Activated CD4-positive, alpha-beta T cell treated with anti-CD3 and anti-CD28 coated beads, Interleukin-2, amount 10 ng/mL, durations not matched to agents 24 days and 14 days (primary cell): ENCODE results near the gene FLT3. TPM values are rescaled to one million over a fixed set of nuclear protein-coding genes. Genes with fewer than 3 reads are reported as not detected.
A peak's percentile ranks its signal among the peaks of the same experiment; 100 is the strongest.
"Not testable (repeated sequence)": the region's sequence is repeated elsewhere in the genome, so short reads cannot be mapped to it uniquely, and the experiment has no call there.

ENCODE experiments used
- DNase-seq: peaks from one replicate; pipeline ENCODE4 v3.0.0; 2022
- H3K27ac Mint-ChIP-seq: one replicate; pipeline ENCODE4 v1.8.0; 2022; ENCODE audit warnings: mild to moderate bottlenecking, mixed read lengths
- H3K27me3 Mint-ChIP-seq: one replicate; pipeline ENCODE4 v1.8.0; 2022; ENCODE audit warnings: mixed read lengths
- H3K36me3 Mint-ChIP-seq: one replicate; pipeline ENCODE4 v1.8.0; 2022; ENCODE audit warnings: low read depth, mild to moderate bottlenecking, mixed read lengths
- H3K4me1 Mint-ChIP-seq: one replicate; pipeline ENCODE4 v1.8.0; 2021; ENCODE audit warnings: mixed read lengths
- H3K4me3 Mint-ChIP-seq: one replicate; pipeline ENCODE4 v1.8.0; 2022; ENCODE audit warnings: mild to moderate bottlenecking, moderate library complexity, mixed read lengths
- H3K9me3 Mint-ChIP-seq: one replicate; pipeline ENCODE4 v1.8.0; 2021; ENCODE audit warnings: mixed read lengths
- intact Hi-C: fragments of 100-400 bp; cut with micrococcal nuclease; formaldehyde crosslinking; loops from one replicate; pipeline ENCODE4 v1.15.1; 2023
- total RNA-seq: library from RNA; stranded (reverse); gene quantifications from 2 replicates; pipeline ENCODE4 v1.2.3, GENCODE V29; 2022

Gene FLT3
- total RNA-seq, 1 donor from 2014 or later, result not detected

DNA sequence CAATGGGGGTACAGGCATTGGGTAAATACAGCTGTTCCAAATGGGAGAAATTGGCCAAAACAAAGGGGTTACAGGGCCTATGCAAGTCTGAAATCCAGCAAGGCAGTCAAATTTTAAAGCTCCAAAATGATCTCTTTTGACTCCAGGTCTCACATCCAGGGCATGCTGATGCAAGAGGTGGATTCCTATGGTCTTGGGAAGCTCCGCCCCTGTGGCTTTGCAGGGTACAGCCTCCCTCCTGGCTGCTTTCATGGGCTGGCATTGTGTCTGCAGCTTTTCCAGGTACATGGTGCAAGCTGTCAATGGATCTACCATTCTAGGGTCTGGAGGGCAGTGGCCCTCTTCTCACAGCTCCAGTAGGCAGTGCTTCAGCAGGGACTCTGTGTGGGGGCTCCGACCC, 22.6 kb downstream of the FLT3 start:
- intact Hi-C loops, H3K36me3 Mint-ChIP-seq, H3K9me3 Mint-ChIP-seq, H3K27ac Mint-ChIP-seq, H3K4me1 Mint-ChIP-seq, DNase-seq, H3K4me3 Mint-ChIP-seq: not testable (repeated sequence)
- peaks cover 14% of the 10 kb centered on the region for H3K27me3 Mint-ChIP-seq

DNA sequence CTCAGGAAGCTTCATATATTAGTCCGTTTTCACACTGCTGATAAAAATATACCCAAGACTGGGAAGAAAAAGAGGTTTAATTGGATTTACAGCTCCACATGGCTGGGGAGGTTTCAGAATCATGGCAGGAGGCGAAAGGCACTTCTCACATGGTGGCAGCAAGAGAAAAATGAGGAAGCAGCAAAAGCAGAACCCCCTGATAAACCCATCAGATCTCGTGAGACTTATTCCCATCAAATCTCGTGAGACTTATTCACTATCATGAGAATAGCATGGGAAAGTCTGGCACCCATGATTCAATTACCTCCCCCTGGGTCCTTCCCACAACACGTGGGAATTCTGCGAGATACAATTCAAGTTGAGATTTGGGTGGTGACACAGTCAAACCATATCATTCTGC, 23.1 kb downstream of the FLT3 start:
- Mint-ChIP-seq H3K4me3 (no peak overlapping the region), H3K9me3 (no peaks in the 10 kb centered on the region), H3K27me3 (peaks cover 13% of the 10 kb centered on the region), H3K36me3 (no peaks in the 10 kb centered on the region), H3K4me1 (no peaks in the 10 kb centered on the region), H3K27ac (no peak overlapping the region)
- no peak for DNase-seq
- intact Hi-C loops, result no loop called here

DNA sequence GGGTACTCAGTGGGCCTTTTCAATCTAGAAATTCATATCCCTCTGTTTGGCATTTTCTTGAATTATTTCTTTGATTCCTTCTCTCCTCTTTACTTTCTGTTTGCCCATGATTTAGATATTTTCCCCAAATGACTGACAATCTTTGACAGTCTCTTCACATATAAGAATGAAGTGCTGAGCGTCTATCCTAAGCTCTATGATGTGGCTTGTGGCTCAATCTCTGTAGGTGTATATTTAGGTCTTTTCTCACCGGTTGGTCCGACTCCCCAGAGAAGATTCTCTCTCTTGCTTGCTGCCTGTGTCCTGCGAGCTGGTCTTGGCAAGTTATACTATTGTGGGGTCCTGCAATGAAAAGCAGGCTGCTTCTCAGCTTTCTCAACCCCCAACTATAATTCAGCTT, 29.0 kb downstream of the FLT3 start:
- intact Hi-C loops, result no loop called here
- Mint-ChIP-seq H3K9me3 (no peaks in the 10 kb centered on the region), H3K27ac (no peak overlapping the region), H3K27me3 (peaks cover 14% of the 10 kb centered on the region), H3K4me3 (no peak overlapping the region), H3K36me3 (no peaks in the 10 kb centered on the region), H3K4me1 (no peaks in the 10 kb centered on the region)
- no peak for DNase-seq

DNA sequence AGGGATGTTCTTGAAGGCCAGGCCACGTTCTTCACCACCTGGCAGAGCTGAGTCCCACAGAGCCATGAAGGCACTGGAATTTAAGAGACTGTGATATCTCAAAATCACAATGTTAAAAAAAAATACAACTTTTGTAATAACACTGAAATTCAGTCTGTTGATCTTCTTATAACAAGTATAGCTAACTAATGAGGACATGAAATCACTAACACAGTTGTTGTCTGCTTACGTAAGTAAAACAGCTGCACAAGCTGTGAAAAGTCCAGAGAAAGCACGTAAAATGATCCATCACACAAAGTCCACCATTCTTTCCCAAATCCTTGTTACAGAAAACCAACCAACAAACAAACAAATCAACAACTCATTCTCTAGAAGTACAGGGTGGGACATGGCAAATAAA, 32.9 kb downstream of the FLT3 start:
- Mint-ChIP-seq H3K36me3 (no peaks in the 10 kb centered on the region), H3K27me3 (peaks cover 15% of the 10 kb centered on the region), H3K4me3 (no peak overlapping the region), H3K4me1 (no peaks in the 10 kb centered on the region), H3K27ac (no peak overlapping the region), H3K9me3 (no peaks in the 10 kb centered on the region)
- DNase-seq, result no peak
- intact Hi-C loops, result no loop called here

DNA sequence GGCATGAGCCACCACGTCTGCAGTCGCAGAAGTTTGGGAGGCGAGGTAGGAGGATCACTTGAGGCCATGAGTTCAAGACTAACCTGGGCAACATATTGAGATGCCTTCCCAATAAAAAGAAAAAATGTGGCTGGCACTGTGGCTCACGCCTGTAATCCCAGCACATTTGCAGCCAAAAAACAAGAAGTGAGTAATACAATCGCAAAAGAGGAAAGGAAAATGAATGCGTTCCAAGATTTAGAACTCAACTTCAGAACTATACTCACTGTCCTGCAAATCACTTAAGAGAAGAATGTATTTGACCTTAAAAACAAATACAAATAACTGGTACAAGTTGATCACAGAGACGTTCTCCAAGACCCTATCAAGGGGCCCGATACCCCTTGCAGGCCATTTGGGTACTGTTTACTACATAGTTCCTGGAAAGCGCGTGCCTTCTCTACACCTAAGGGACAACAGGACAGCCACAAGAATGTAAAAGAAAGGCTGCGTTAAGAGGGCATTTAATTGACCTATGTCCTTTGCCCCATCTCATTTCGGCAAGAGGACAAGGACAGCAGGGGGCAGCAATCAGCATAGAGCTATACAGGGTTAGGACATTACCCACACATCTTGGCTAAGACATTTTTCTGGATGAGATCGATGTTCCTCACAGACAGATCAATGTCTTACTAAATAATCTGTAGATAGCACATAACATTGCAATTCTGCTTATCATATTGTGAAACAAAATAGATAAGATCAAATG, 41.3 kb downstream of the FLT3 start:
- intact Hi-C loops, result no loop called here
- Mint-ChIP-seq H3K36me3 (no peaks in the 10 kb centered on the region), H3K4me3 (no peak overlapping the region), H3K9me3 (no peaks in the 10 kb centered on the region), H3K27me3 (peaks cover 19% of the 10 kb centered on the region), H3K4me1 (no peaks in the 10 kb centered on the region), H3K27ac (no peak overlapping the region)
- peak; percentile 79 for DNase-seq

DNA sequence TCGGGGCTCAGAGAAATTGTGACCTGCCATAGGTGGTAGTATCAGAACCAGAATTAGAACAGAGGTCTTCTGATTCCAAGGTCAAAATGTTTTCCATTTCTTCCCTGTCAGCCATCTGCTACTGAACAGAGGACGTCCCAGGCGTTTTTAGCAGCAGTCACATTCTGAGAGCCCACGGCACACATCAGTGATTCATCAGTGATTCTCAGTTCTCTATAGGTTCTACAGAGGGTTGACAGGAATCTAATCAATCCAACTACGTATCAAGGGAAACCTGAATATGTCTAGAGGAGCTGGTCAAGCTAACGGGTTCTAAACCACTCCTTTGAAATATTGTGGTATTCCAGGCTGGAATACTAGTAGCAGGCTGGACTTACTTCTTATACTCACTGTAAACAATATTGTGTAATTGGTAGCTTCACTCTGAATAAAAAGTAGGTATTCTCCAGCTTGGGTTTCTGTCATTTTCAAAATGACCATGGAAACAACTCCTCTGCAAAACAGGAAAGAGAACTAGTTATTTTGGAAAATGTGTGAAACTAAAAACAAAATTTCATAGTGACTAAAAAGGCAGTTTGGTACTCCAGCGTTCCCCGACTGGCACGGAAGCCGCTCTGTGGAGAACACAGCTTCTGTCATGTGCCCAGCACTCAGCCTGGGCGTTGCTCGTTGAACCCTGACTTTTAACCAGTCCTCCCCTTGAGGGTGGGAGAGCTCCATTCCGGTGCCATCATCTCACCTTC, 43.2 kb downstream of the FLT3 start:
- H3K36me3 Mint-ChIP-seq, result no peaks in the 10 kb centered on the region
- intact Hi-C loops, result loop anchor here (2.0 kb wide), 1 partner anchor 740 kb away; no protein-coding TSS in a partner anchor
- H3K27ac Mint-ChIP-seq, result no peak overlapping the region
- H3K4me3 Mint-ChIP-seq, result no peak overlapping the region
- H3K27me3 Mint-ChIP-seq, result peaks cover 26% of the 10 kb centered on the region
- no peak for DNase-seq
- H3K9me3 Mint-ChIP-seq, result no peaks in the 10 kb centered on the region
- no peaks in the 10 kb centered on the region for H3K4me1 Mint-ChIP-seq

DNA sequence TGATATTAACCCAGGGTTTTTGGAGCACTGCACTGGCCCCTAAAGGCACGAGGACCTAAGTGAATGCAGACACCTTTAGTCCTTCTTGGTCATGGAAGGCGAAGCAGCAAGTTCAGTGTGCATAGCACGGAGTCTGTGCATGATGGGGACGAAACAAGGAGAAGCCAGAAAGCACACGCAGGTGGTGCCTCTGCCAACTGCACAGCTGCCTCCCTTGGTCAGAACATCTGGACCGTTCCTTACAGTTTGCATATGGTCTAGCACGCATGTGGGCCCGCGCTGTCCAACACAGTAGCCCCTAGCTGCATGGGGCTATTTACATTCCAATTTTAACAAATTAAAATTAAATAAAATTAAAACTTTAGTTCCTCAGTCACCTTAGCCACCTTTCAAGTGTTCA, 44.0 kb downstream of the FLT3 start:
- Mint-ChIP-seq H3K9me3 (no peaks in the 10 kb centered on the region), H3K27me3 (peaks cover 26% of the 10 kb centered on the region), H3K36me3 (no peaks in the 10 kb centered on the region), H3K4me3 (no peak overlapping the region), H3K4me1 (no peaks in the 10 kb centered on the region), H3K27ac (no peak overlapping the region)
- DNase-seq, result no peak
- intact Hi-C loops, result loop anchor here (2.0 kb wide), 1 partner anchor 740 kb away; no protein-coding TSS in a partner anchor

DNA sequence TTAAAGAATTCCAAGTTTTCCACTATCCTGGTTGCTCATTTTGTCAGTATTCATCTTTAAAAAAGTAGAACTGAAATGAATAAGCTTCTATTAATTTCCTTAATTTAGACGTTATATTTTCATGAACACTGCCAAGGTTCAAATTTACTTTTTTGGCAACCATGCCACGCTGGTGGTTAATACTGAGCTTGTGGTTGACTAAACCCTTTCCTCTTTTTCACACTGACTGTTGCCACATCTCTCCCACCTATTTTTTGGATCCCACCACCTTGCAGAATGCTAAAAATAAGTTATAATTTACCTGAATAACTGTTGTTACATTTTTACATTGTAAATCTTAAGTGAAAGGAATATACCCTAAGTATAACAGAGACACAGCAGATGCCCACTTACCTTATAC, 45.0 kb downstream of the FLT3 start:
- intact Hi-C loops, result no loop called here
- Mint-ChIP-seq H3K36me3 (no peaks in the 10 kb centered on the region), H3K27ac (no peak overlapping the region), H3K27me3 (peaks cover 26% of the 10 kb centered on the region), H3K4me1 (no peaks in the 10 kb centered on the region), H3K9me3 (no peaks in the 10 kb centered on the region), H3K4me3 (no peak overlapping the region)
- DNase-seq, result no peak

DNA sequence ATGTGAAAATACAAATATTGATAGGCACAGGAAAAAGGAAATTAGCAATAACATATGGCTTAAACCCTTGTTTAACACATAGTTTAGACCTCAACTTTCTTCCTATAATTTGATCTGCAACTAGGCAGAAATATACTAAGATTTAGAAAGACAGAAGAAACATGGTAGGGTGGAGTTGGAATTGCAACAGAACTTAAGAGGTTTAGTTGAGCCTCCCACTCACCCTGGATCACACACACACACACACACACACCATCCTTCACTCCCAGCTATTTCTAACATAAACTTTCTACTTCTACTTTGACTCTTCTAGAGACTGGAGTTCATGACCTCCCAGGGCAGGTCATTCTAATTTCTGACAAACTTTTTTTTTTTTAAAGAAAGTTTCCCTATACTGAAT, 47.4 kb downstream of the FLT3 start:
- H3K4me3 Mint-ChIP-seq, result no peak overlapping the region
- intact Hi-C loops, result no loop called here

DNA sequence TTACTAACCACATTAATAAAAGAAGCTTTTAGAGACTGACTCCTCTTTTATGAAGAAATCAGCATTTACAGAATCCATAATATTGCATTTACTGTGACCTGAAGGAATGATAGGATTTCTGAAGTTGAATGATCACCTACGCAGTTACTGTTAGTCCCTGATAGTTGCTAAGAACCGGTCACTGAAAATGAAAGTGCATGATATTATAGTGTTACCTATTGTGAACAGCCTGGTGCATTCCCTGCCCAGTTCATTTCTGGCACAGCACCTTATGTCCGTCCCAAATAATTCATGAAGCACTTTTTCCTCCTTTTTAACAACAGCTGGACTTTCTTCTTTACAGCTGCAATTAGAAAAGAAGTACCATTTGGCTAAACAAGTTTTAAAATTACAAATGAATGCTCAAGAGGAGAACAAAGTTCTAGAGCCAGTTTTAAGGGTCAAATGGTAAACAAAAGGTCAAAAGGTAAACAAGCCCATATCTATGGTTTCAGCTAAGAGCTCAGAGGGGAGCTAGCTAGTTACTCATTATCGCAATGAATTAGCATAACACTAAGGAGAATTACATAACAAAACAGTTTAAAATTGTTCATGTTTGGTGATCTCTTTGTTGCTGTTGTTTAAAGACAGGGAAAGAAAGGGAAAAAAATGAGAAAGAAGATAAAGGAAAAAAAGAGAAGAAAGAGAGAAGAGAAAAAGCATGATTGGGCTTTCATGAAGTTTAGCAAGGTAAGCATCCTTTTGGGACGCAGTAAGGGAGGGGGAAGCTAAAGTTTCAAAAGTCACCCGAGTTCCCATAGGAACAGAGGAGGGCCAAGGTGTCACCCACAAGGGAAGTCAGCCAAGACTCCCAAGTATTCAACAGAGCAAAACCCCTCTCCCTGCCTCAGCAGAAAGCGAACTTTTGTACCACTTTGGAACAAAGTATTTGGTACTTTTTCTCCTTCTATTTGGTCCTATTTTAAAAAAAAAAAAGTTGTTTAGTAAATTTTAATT, 50.2 kb downstream of the FLT3 start:
- Mint-ChIP-seq H3K4me3 (no peak overlapping the region), H3K9me3 (no peaks in the 10 kb centered on the region), H3K4me1 (peaks cover 4% of the 10 kb centered on the region), H3K36me3 (no peaks in the 10 kb centered on the region), H3K27me3 (peaks cover 19% of the 10 kb centered on the region), H3K27ac (no peak overlapping the region)
- DNase-seq, result no peak
- intact Hi-C loops, result no loop called here

More for the DNA sequence above, 47.4 kb downstream of the FLT3 start:
- Mint-ChIP-seq H3K36me3 (no peaks in the 10 kb centered on the region), H3K4me1 (peaks cover 1% of the 10 kb centered on the region), H3K27ac (no peak overlapping the region), H3K9me3 (no peaks in the 10 kb centered on the region), H3K27me3 (peaks cover 30% of the 10 kb centered on the region)
- no peak for DNase-seq

DNA sequence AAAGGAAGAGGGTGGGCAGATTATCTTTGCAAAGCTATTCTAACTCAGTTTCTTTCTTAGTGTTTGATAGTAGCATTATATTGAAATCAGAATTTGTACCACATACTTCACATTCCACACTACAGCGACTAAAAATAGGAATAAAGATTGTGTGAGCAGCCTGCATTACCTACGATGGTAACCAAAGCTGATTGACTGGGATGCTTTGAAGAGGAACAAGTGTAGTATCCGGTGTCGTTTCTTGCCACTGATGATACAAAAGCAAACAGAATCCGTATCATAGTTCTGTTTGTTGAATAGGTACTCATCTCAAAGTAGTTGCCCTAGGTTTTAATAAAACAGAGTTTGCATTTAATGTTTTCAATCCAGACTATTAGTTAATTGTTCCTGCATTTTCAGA, 51.2 kb downstream of the FLT3 start:
- Mint-ChIP-seq H3K4me1 (peaks cover 4% of the 10 kb centered on the region), H3K4me3 (no peak overlapping the region), H3K36me3 (no peaks in the 10 kb centered on the region), H3K27me3 (peaks cover 11% of the 10 kb centered on the region), H3K27ac (no peak overlapping the region), H3K9me3 (no peaks in the 10 kb centered on the region)
- intact Hi-C loops, result no loop called here
- no peak for DNase-seq

DNA sequence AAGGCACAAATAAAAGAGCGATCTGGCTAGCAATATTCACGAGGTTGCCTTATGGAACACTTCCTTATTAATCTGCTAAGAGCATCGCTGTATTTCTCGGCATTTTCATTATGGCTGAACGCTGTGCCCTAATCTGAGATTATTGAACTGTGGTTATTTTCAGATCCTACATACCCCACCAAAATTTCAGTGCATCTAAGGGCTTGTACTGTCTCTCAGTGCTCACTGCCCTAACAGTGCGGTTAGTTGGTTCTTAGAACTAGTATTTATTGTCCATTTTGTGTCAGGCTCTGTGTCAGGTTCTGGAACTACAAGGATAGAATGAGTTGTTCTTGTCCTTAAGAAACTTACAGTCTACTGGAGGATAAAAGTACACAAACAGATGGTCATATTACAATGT, 51.6 kb downstream of the FLT3 start:
- Mint-ChIP-seq H3K4me3 (no peak overlapping the region), H3K36me3 (no peaks in the 10 kb centered on the region), H3K4me1 (peaks cover 4% of the 10 kb centered on the region), H3K27me3 (peaks cover 8% of the 10 kb centered on the region), H3K9me3 (no peaks in the 10 kb centered on the region), H3K27ac (no peak overlapping the region)
- intact Hi-C loops, result no loop called here
- no peak for DNase-seq

DNA sequence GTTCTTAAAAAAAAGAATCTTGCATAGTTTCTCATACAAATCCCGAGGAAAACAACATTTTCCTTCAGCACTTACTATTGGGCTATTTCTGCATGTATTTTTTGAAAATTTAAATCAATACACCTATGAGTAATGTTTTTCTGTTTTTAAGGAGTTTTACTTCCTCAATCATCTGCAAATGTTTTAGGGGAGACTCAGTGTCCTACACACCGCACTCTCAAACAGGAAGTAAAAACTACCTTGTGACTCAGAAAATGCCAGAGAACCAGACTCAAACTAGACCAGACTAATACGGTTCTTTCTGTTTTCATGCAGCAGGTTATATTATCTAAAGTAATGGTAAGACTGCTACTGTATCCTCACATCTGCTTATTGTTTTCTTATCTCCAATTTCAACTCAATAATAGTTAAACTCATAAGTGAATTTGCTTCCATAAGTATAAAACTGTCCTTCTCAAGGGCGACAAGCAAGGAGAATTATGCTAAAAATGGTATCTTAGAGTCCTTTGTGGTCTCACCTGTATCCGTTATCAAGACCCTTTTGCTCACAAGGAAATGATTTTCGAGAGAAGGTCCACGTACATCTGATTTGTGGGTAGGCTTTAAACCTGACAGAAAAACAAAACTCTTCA, 52.5 kb downstream of the FLT3 start:
- H3K4me3 Mint-ChIP-seq, result no peak overlapping the region
- H3K36me3 Mint-ChIP-seq, result no peaks in the 10 kb centered on the region
- intact Hi-C loops, result no loop called here
- no peak for DNase-seq
- peaks cover 8% of the 10 kb centered on the region for H3K27me3 Mint-ChIP-seq
- H3K9me3 Mint-ChIP-seq, result no peaks in the 10 kb centered on the region
- H3K27ac Mint-ChIP-seq, result no peak overlapping the region
- H3K4me1 Mint-ChIP-seq, result peaks cover 4% of the 10 kb centered on the region
